ENCODE results near the gene CAMK2B. TPM values are rescaled to one million over a fixed set of nuclear protein-coding genes. Genes with fewer than 3 reads are reported as not detected.
A peak's percentile ranks its signal among the peaks of the same experiment; 100 is the strongest.
"Not testable (repeated sequence)": the region's sequence is repeated elsewhere in the genome, so short reads cannot be mapped to it uniquely, and the experiment has no call there.

CAMK2B gene
- total RNA-seq, 1 experiment from 2014 or later: not detected

DNA sequence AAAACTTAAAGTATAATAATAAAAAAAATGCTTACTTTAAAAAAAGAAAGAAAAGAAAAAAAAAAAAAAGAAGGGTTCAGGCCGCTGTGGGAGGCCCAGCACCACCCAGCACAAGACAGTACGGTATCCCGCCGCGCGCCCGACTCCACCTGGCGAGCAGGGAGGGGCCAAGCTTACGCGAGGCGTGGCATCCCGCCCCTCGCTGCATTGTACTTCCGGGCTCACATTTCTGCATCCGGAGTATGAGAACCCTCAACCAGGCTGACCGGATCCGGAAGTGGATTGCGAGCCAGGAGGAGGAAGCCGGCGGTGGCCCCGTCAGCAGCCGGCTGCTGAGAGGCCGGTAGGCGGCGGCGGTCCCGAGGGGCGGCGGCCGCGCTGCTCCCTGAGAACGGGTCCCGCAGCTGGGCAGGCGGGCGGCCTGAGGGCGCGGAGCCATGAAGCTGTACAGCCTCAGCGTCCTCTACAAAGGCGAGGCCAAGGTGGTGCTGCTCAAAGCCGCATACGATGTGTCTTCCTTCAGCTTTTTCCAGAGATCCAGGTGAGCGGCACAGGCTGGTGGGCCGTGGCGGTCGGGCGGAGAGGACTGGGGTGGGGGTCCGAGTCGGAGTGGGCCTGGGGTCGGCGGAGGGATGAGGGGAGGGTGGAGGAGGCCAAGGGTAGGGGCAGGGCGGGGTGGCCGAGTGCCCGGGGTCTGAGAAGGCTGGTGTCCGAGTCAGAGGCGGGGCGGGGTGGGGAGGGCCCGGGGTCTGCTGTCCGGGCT is 124.5 kb downstream of the CAMK2B start, which contains the start of gene YKT6:
Gene YKT6 (plus strand): TSS at position 280 of the 763 bp plus-strand sequence. CDS start 158 bp downstream, at position 438.
- Mint-ChIP-seq H3K36me3 (ENCODE audit: insufficient read depth, unreplicated experiment) (peaks cover 7% of the 10 kb centered on the region), H3K4me3 (ENCODE audit: unreplicated experiment) (peak within 1 kb of the TSS; percentile 82), H3K27me3 (ENCODE audit: insufficient read depth, unreplicated experiment) (no peaks in the 10 kb centered on the region), H3K27ac (ENCODE audit: unreplicated experiment) (peak within 1 kb of the TSS; percentile 61), H3K4me1 (ENCODE audit: low read depth, unreplicated experiment) (no peaks in the 10 kb centered on the region), H3K9me3 (ENCODE audit: unreplicated experiment) (no peaks in the 10 kb centered on the region)
- Histone ChIP-seq H3K36me3 (ENCODE audit: control insufficient read depth, insufficient read depth, low read length) (no peaks in the 10 kb centered on the region), H3K27me3 (replicated peaks; ENCODE audit: control insufficient read depth, insufficient read depth, low read length) (no peaks in the 10 kb centered on the region), H3K4me3 (ENCODE audit: low read depth, low read length) (peak within 1 kb of the TSS; percentile 100), H3K9me3 (no peaks in the 10 kb centered on the region), H3K4me1 (peaks cover 9% of the 10 kb centered on the region)
- BruUV-seq (replicated peaks): no TSS peak
- POLR2A ChIA-PET: interaction anchor here (0.5 to 0.7 kb wide), 2 partner anchors 19 to 296 kb away, joined by 3 to 8 read pairs; no protein-coding TSS in a partner anchor
- DNase-seq: peak; percentile 96 to 97
- intact Hi-C loops (cut with micrococcal nuclease; ENCODE audit: unreplicated experiment): loop anchor here (1.0 to 5.0 kb wide), 2 partner anchors 70 to 119 kb away; partner anchors contain the start of gene POLM
- CTCF ChIA-PET: interaction anchor here (0.6 to 1.6 kb wide), 6 partner anchors 14 to 181 kb away, joined by 3 to 12 read pairs (median 4); no protein-coding TSS in a partner anchor
- TF ChIP-seq, protein P1, sequence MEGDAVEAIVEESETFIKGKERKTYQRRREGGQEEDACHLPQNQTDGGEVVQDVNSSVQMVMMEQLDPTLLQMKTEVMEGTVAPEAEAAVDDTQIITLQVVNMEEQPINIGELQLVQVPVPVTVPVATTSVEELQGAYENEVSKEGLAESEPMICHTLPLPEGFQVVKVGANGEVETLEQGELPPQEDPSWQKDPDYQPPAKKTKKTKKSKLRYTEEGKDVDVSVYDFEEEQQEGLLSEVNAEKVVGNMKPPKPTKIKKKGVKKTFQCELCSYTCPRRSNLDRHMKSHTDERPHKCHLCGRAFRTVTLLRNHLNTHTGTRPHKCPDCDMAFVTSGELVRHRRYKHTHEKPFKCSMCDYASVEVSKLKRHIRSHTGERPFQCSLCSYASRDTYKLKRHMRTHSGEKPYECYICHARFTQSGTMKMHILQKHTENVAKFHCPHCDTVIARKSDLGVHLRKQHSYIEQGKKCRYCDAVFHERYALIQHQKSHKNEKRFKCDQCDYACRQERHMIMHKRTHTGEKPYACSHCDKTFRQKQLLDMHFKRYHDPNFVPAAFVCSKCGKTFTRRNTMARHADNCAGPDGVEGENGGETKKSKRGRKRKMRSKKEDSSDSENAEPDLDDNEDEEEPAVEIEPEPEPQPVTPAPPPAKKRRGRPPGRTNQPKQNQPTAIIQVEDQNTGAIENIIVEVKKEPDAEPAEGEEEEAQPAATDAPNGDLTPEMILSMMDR (IDR thresholded peaks at IDR 0.05; ENCODE audit: insufficient read depth in 1 of 2, low read depth in 1 of 2, low read length in 1 of 2, severe bottlenecking in 1 of 2, unreplicated experiment in 1 of 2): peak; percentile 42 to 59

DNA sequence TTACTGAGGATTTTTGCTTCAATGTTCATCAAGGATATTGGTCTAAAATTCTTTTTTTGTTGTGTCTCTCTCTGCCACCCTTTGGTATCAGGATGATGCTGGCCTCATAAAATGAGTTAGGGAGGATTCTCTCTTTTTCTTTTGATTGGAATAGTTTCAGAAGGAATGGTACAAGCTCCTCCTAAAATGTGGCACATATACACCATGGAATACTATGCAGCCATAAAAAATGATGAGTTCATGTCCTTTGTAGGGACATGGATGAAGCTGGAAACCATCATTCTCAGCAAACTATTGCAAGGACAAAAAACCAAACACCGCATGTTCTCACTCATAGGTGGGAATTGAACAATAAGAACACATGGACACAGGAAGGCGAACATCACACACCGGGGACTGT is 125.2 kb downstream of the CAMK2B start:
- intact Hi-C loops (cut with micrococcal nuclease; ENCODE audit: unreplicated experiment): loop anchor here (1.0 to 5.0 kb wide), 2 partner anchors 69 to 118 kb away; partner anchors contain the start of gene POLM

DNA sequence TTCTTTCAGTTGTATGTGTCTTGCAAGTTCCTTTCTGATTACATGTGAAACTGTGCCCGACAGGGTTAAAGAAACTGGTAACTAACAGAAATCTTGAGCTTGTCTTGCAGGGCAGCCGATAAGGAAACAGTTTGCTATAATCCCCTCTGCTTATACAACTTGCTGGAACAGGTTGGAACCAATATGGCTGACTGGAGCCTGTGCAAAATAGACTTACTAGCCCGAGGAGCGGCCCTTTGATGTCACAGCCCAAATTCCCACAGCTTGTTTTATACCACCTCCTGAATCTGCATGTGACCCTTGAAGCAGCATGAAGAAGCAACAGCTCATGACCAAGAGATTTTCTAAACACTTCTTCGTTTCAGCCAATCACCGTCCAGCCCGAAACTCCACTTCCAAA is 127.9 kb downstream of the CAMK2B start:
- H3K36me3 ChIP-seq (ENCODE audit: control insufficient read depth, insufficient read depth, low read length): no peaks in the 10 kb centered on the region
- ChIA-PET POLR2A (no interaction called here), CTCF (interaction anchor here (0.8 to 1.5 kb wide), 2 partner anchors 66 to 75 kb away, joined by 3 to 8 read pairs; partner anchors contain the start of gene POLD2)
- H3K27ac Mint-ChIP-seq (ENCODE audit: unreplicated experiment): no peak overlapping the region
- no peaks in the 10 kb centered on the region for H3K36me3 Mint-ChIP-seq (ENCODE audit: insufficient read depth, unreplicated experiment)
- H3K9me3 Mint-ChIP-seq (ENCODE audit: unreplicated experiment): no peaks in the 10 kb centered on the region
- BruUV-seq (replicated peaks): no TSS peak
- no peaks in the 10 kb centered on the region for H3K27me3 ChIP-seq (replicated peaks; ENCODE audit: control insufficient read depth, insufficient read depth, low read length)
- peaks cover 7% of the 10 kb centered on the region for H3K4me1 ChIP-seq
- H3K27me3 Mint-ChIP-seq (ENCODE audit: insufficient read depth, unreplicated experiment): peaks cover under 1% of the 10 kb centered on the region
- intact Hi-C loops (cut with micrococcal nuclease; ENCODE audit: unreplicated experiment): no loop called here
- no peaks in the 10 kb centered on the region for H3K4me1 Mint-ChIP-seq (ENCODE audit: low read depth, unreplicated experiment)
- H3K4me3 Mint-ChIP-seq (ENCODE audit: unreplicated experiment): no peak overlapping the region
- peak in 1 of 2 experiments; percentile 26 for DNase-seq
- no peak overlapping the region for H3K4me3 ChIP-seq (ENCODE audit: low read depth, low read length)
- TF ChIP-seq, protein P1 (IDR thresholded peaks at IDR 0.05; ENCODE audit: insufficient read depth in 1 of 2, low read depth in 1 of 2, low read length in 1 of 2, severe bottlenecking in 1 of 2, unreplicated experiment in 1 of 2): no peak
- no peaks in the 10 kb centered on the region for H3K9me3 ChIP-seq

More for the DNA sequence above, 125.2 kb downstream of the CAMK2B start:
- not testable (repeated sequence) for BruUV-seq (replicated peaks); H3K27me3 ChIP-seq (replicated peaks; ENCODE audit: control insufficient read depth, insufficient read depth, low read length); H3K4me3 ChIP-seq (ENCODE audit: low read depth, low read length); H3K4me1 Mint-ChIP-seq (ENCODE audit: low read depth, unreplicated experiment); DNase-seq; H3K36me3 ChIP-seq (ENCODE audit: control insufficient read depth, insufficient read depth, low read length); H3K4me1 ChIP-seq; H3K27ac Mint-ChIP-seq (ENCODE audit: unreplicated experiment); H3K9me3 Mint-ChIP-seq (ENCODE audit: unreplicated experiment); H3K27me3 Mint-ChIP-seq (ENCODE audit: insufficient read depth, unreplicated experiment); H3K36me3 Mint-ChIP-seq (ENCODE audit: insufficient read depth, unreplicated experiment); H3K9me3 ChIP-seq; H3K4me3 Mint-ChIP-seq (ENCODE audit: unreplicated experiment)
- ChIA-PET CTCF (interaction anchor here (0.6 to 1.6 kb wide), 3 partner anchors 69 to 181 kb away, joined by 3 to 12 read pairs (median 3); no protein-coding TSS in a partner anchor), POLR2A (interaction anchor here (0.7 kb wide), 1 partner anchor 19 kb away, joined by 8 read pairs; no protein-coding TSS in a partner anchor)

Measured in Caco-2 (cell line).